Upper lobe of right lung (tissue), 1 donor: ENCODE results near the gene MRPL58. TPM values are rescaled to one million over a fixed set of nuclear protein-coding genes. Genes with fewer than 3 reads are reported as not detected.

Source experiments
- ATAC-seq: fragments of 200-7000 bp; cut with Tn5 transposase; one replicate; pipeline ENCODE4 v1.9.1; 2020; ENCODE audit warnings: mild to moderate bottlenecking, moderate library complexity
- DNase-seq: peaks from one replicate; pipeline ENCODE4 v3.0.0-alpha.2; 2020
- H3K27ac ChIP-seq: fragments of 200-600 bp; one replicate; pipeline ENCODE4 v1.8.0; 2022
- H3K27me3 ChIP-seq: fragments of 200-600 bp; one replicate; pipeline ENCODE4 v1.8.0; 2022; ENCODE audit warnings: mild to moderate bottlenecking
- H3K36me3 ChIP-seq: fragments of 200-600 bp; one replicate; pipeline ENCODE4 v1.8.0; 2022
- H3K4me1 ChIP-seq: fragments of 200-600 bp; one replicate; pipeline ENCODE4 v1.8.0; 2022
- H3K4me3 ChIP-seq: fragments of 200-600 bp; one replicate; pipeline ENCODE4 v1.8.0; 2022; ENCODE audit warnings: mild to moderate bottlenecking
- H3K9me3 ChIP-seq: fragments of 200-600 bp; one replicate; pipeline ENCODE4 v1.8.0; 2022
- CTCF ChIP-seq: fragments of 200-600 bp; IDR thresholded peaks from one replicate; pipeline ENCODE4 v1.8.0; 2022; ENCODE audit warnings: antibody characterized with exemption
- intact Hi-C: fragments of 100-400 bp; cut with DNase I; formaldehyde crosslinking; loops from one replicate; pipeline ENCODE4 v1.11.0; 2022
- total RNA-seq: library from RNA; stranded (reverse); fragmentation: NEBNext Ultra II Directional; extraction: Animal tissue kit (Norgen Biotek cat#: 25700); gene quantifications from one replicate; pipeline ENCODE4 v1.2.1, GENCODE V29; 2021
- donor health status: DM: no; HTN: yes; CAD: no; lungs with severe emphysema.

The MRPL58 gene
- total RNA-seq, 1 donor from 2014 or later, result 21.6 TPM

GRCh38 chr17:75064867-75065561 lies 52.5 kb downstream of the MRPL58 start:
- H3K36me3 ChIP-seq, result peaks cover 38% of the 10 kb centered on the region
- no peaks in the 10 kb centered on the region for H3K27me3 ChIP-seq
- H3K4me3 ChIP-seq, result no peak overlapping the region
- ATAC-seq (no peak), DNase-seq (no peak)
- H3K9me3 ChIP-seq, result no peaks in the 10 kb centered on the region
- intact Hi-C loops, result loop anchor here (10.0 kb wide), 1 partner anchor 110 kb away; no protein-coding TSS in a partner anchor
- no peak overlapping the region for H3K27ac ChIP-seq
- no peak for TF ChIP-seq CTCF
- peaks cover 6% of the 10 kb centered on the region for H3K4me1 ChIP-seq

- Histone ChIP-seq H3K9me3 (no peaks in the 10 kb centered on the region), H3K4me3 (no peak overlapping the region), H3K4me1 (peaks cover 1% of the 10 kb centered on the region), H3K27me3 (no peaks in the 10 kb centered on the region), H3K27ac (no peak overlapping the region), H3K36me3 (peaks cover 36% of the 10 kb centered on the region)
- ATAC-seq (no peak), DNase-seq (no peak)
- TF ChIP-seq CTCF, result no peak
- intact Hi-C loops, result loop anchor here (10.0 kb wide), 1 partner anchor 109 kb away; no protein-coding TSS in a partner anchor
These were observed 53.2 kb downstream of the MRPL58 start for GRCh38 chr17:75065562-75066151.

- DNase-seq (no peak), ATAC-seq (no peak)
- no peak overlapping the region for H3K4me3 ChIP-seq
- intact Hi-C loops, result loop anchor here (10.0 kb wide), 1 partner anchor 107 kb away; no protein-coding TSS in a partner anchor
- no peaks in the 10 kb centered on the region for H3K27me3 ChIP-seq
- H3K36me3 ChIP-seq, result peaks cover 19% of the 10 kb centered on the region
- H3K9me3 ChIP-seq, result no peaks in the 10 kb centered on the region
- H3K27ac ChIP-seq, result no peak overlapping the region
- H3K4me1 ChIP-seq, result no peaks in the 10 kb centered on the region
- no peak for TF ChIP-seq CTCF
These were observed 55.4 kb downstream of the MRPL58 start for GRCh38 chr17:75067856-75068255.

- Histone ChIP-seq H3K9me3 (no peaks in the 10 kb centered on the region), H3K27me3 (no peaks in the 10 kb centered on the region), H3K36me3 (peaks cover 10% of the 10 kb centered on the region), H3K4me3 (no peak overlapping the region), H3K4me1 (no peaks in the 10 kb centered on the region), H3K27ac (no peak overlapping the region)
- TF ChIP-seq CTCF, result no peak
- intact Hi-C loops, result loop anchor here (10.0 kb wide), 1 partner anchor 106 kb away; no protein-coding TSS in a partner anchor
- no peak for DNase-seq
- ATAC-seq, result no peak
These were observed 56.3 kb downstream of the MRPL58 start for GRCh38 chr17:75068750-75069149.

GRCh38 chr17:75069783-75070182 lies 57.3 kb downstream of the MRPL58 start:
- DNase-seq (no peak), ATAC-seq (peak; percentile 70)
- TF ChIP-seq CTCF, result peak; percentile 40
- intact Hi-C loops, result loop anchor here (10.0 kb wide), 1 partner anchor 105 kb away; no protein-coding TSS in a partner anchor
- Histone ChIP-seq H3K27me3 (no peaks in the 10 kb centered on the region), H3K4me1 (no peaks in the 10 kb centered on the region), H3K4me3 (no peak overlapping the region), H3K36me3 (no peaks in the 10 kb centered on the region), H3K9me3 (no peaks in the 10 kb centered on the region), H3K27ac (no peak overlapping the region)

Other genes starting within 250 kb of the MRPL58 start
- 40.8 TPM for gene NAT9, start 236.3 kb upstream of the MRPL58 start, total RNA-seq
- not detected for gene GRIN2C, start 152.8 kb upstream of the MRPL58 start, total RNA-seq
- 11.2 TPM for gene FDXR, start 139.7 kb upstream of the MRPL58 start, total RNA-seq
- not detected for gene FADS6, start 119.0 kb upstream of the MRPL58 start, total RNA-seq
- not detected for gene USH1G, start 89.4 kb upstream of the MRPL58 start, total RNA-seq
- not detected for gene OTOP2, start 88.4 kb upstream of the MRPL58 start, total RNA-seq
- gene OTOP3, start 76.8 kb upstream of the MRPL58 start, total RNA-seq, result not detected
- 33.5 TPM for gene HID1, start 39.9 kb upstream of the MRPL58 start, total RNA-seq
- gene CDR2L, start 25.0 kb upstream of the MRPL58 start, total RNA-seq, result 21.8 TPM
- 155 TPM for gene ATP5PD, start 34.3 kb downstream of the MRPL58 start, total RNA-seq
- 25.3 TPM for gene KCTD2, start 34.6 kb downstream of the MRPL58 start, total RNA-seq
- gene SLC16A5, start 75.3 kb downstream of the MRPL58 start, total RNA-seq, result 40.5 TPM
- gene ARMC7, start 97.3 kb downstream of the MRPL58 start, total RNA-seq, result 18.0 TPM
- gene NT5C, start 119.1 kb downstream of the MRPL58 start, total RNA-seq, result 35.8 TPM
- gene JPT1, start 141.8 kb downstream of the MRPL58 start, total RNA-seq, result 47.8 TPM
- 316 TPM for gene SUMO2, start 170.3 kb downstream of the MRPL58 start, total RNA-seq
- gene NUP85, start 193.0 kb downstream of the MRPL58 start, total RNA-seq, result 63.7 TPM
- gene GGA3, start 248.9 kb downstream of the MRPL58 start, total RNA-seq, result 52.7 TPM
- gene MRPS7, start 249.2 kb downstream of the MRPL58 start, total RNA-seq, result 34.7 TPM